ENCODE results near the gene ZBTB20.

ZBTB20 gene

GRCh38 chr3:114351123-114351821 is 795.8 kb downstream of the ZBTB20 start:
- DNase-seq = no peak

- no peak for DNase-seq
Measured at GRCh38 chr3:114350690-114351089, 796.4 kb downstream of the ZBTB20 start.

GRCh38 chr3:114350271-114350670 is 796.8 kb downstream of the ZBTB20 start:
- no peak for DNase-seq

- DNase-seq = no peak
Measured at GRCh38 chr3:114344492-114344891, 802.6 kb downstream of the ZBTB20 start.

- DNase-seq = no peak
Measured at GRCh38 chr3:114338651-114339357, 808.3 kb downstream of the ZBTB20 start.

- no peak for DNase-seq
Measured at GRCh38 chr3:114336857-114337256, 810.2 kb downstream of the ZBTB20 start.

GRCh38 chr3:114336122-114336697 is 810.9 kb downstream of the ZBTB20 start:
- no peak for DNase-seq

- no peak for DNase-seq
Measured at GRCh38 chr3:114333923-114334240, 813.2 kb downstream of the ZBTB20 start.

- DNase-seq = no peak
Measured at GRCh38 chr3:114333180-114333922, 813.7 kb downstream of the ZBTB20 start.

GRCh38 chr3:114332342-114333179 is 814.5 kb downstream of the ZBTB20 start:
- no peak for DNase-seq

GRCh38 chr3:114331710-114332109 is 815.4 kb downstream of the ZBTB20 start:
- no peak for DNase-seq

GRCh38 chr3:114331007-114331406 is 816.1 kb downstream of the ZBTB20 start:
- no peak for DNase-seq

- DNase-seq = no peak
Measured at GRCh38 chr3:114329823-114330222, 817.3 kb downstream of the ZBTB20 start.

- no peak for DNase-seq
Measured at GRCh38 chr3:114328345-114328744, 818.7 kb downstream of the ZBTB20 start.

GRCh38 chr3:114327665-114328064 is 819.4 kb downstream of the ZBTB20 start:
- no peak for DNase-seq

- no peak for DNase-seq
Measured at GRCh38 chr3:114323546-114324254, 823.4 kb downstream of the ZBTB20 start.

GRCh38 chr3:114320246-114320645 is 826.8 kb downstream of the ZBTB20 start:
- no peak for DNase-seq

GRCh38 chr3:114319453-114319852 is 827.6 kb downstream of the ZBTB20 start:
- DNase-seq = no peak

GRCh38 chr3:114318295-114318694 is 828.8 kb downstream of the ZBTB20 start:
- no peak for DNase-seq

GRCh38 chr3:114314282-114314681 is 832.8 kb downstream of the ZBTB20 start:
- no peak for DNase-seq

- no peak for DNase-seq
Measured at GRCh38 chr3:114313426-114313825, 833.7 kb downstream of the ZBTB20 start.

GRCh38 chr3:114310695-114311094 is 836.4 kb downstream of the ZBTB20 start:
- DNase-seq = no peak
